HG02623 (cell line): ENCODE measurements around the gene OR2A25.

Experiments used
- ATAC-seq: cut with Tn5 transposase; IDR thresholded peaks from one replicate; pipeline ENCODE4 v1.9.1; 2021; ENCODE audit warnings: moderate library complexity; ENCODE audit not compliant: unreplicated experiment

Gene OR2A25

GRCh38 chr7:144069953-144070352 is 342 bp downstream of the OR2A25 start:
- no peak for ATAC-seq

- no peak for ATAC-seq
Observed at GRCh38 chr7:144074374-144074773, 4.8 kb downstream of the OR2A25 start.

- no peak for ATAC-seq
Observed at GRCh38 chr7:144085978-144086377, 16.4 kb downstream of the OR2A25 start, which contains the start of gene OR2A12. Gene OR2A12 (plus strand): TSS chr7:144086278. CDS start chr7:144095108, 8,830 bp downstream.

GRCh38 chr7:144086730-144087129 is 17.1 kb downstream of the OR2A25 start:
- no peak for ATAC-seq

- no peak for ATAC-seq
Observed at GRCh38 chr7:144087230-144087629, 17.6 kb downstream of the OR2A25 start.

GRCh38 chr7:144090667-144091066 is 21.1 kb downstream of the OR2A25 start:
- ATAC-seq = no peak

- no peak for ATAC-seq
Observed at GRCh38 chr7:144098776-144099175, 29.2 kb downstream of the OR2A25 start.

- ATAC-seq = no peak
Observed at GRCh38 chr7:144100607-144101006, 31.0 kb downstream of the OR2A25 start.

GRCh38 chr7:144102041-144102440 is 32.4 kb downstream of the OR2A25 start:
- ATAC-seq = no peak

- no peak for ATAC-seq
Observed at GRCh38 chr7:144105211-144105610, 35.6 kb downstream of the OR2A25 start.

- no peak for ATAC-seq
Observed at GRCh38 chr7:144109283-144109682, 39.7 kb downstream of the OR2A25 start, which contains the start of gene OR2A2. Gene OR2A2 (plus strand): TSS chr7:144109583. CDS start chr7:144109583, 0 bp downstream.

- ATAC-seq = no peak
Observed at GRCh38 chr7:144110272-144110671, 40.7 kb downstream of the OR2A25 start.

- no peak for ATAC-seq
Observed at GRCh38 chr7:144113651-144114050, 44.0 kb downstream of the OR2A25 start.

GRCh38 chr7:144118341-144118740 is 48.7 kb downstream of the OR2A25 start:
- no peak for ATAC-seq

- ATAC-seq = no peak
Observed at GRCh38 chr7:144122876-144123275, 53.3 kb downstream of the OR2A25 start, which contains the start of gene OR2A14. Gene OR2A14 (plus strand): TSS chr7:144123176. CDS start chr7:144129113, 5,937 bp downstream.
